ENCODE measurements around the gene TTLL13.

TTLL13 gene

GRCh38 chr15:90217671-90218394, 31.5 kb upstream of the TTLL13 start:
- DNase-seq = no peak

GRCh38 chr15:90219421-90220141, 29.8 kb upstream of the TTLL13 start:
- peak; percentile 71 to 72 for DNase-seq

GRCh38 chr15:90221246-90221900, 28.0 kb upstream of the TTLL13 start:
- DNase-seq = peak in 1 of 2 donors; percentile 44

- no peak for DNase-seq
Observed at GRCh38 chr15:90222547-90222946, 26.8 kb upstream of the TTLL13 start.

- DNase-seq = no peak
Observed at GRCh38 chr15:90223441-90224165, 25.8 kb upstream of the TTLL13 start.

- no peak for DNase-seq
Observed at GRCh38 chr15:90225047-90225446, 24.3 kb upstream of the TTLL13 start.

GRCh38 chr15:90225504-90226234, 23.7 kb upstream of the TTLL13 start:
- DNase-seq = no peak

GRCh38 chr15:90227336-90227735, 22.0 kb upstream of the TTLL13 start:
- DNase-seq = no peak

GRCh38 chr15:90227816-90228772, 21.3 kb upstream of the TTLL13 start:
- DNase-seq = no peak

GRCh38 chr15:90228960-90229359, 20.4 kb upstream of the TTLL13 start:
- no peak for DNase-seq

GRCh38 chr15:90230071-90230494, 19.3 kb upstream of the TTLL13 start:
- DNase-seq = no peak

- no peak for DNase-seq
Observed at GRCh38 chr15:90230610-90231009, 18.7 kb upstream of the TTLL13 start.

GRCh38 chr15:90231028-90232017, 18.0 kb upstream of the TTLL13 start:
- DNase-seq = peak; percentile 66

GRCh38 chr15:90232196-90232595, 17.2 kb upstream of the TTLL13 start:
- no peak for DNase-seq

GRCh38 chr15:90232941-90233386, 16.4 kb upstream of the TTLL13 start:
- DNase-seq = no peak

GRCh38 chr15:90233387-90234095, 15.8 kb upstream of the TTLL13 start, which contains the start of gene CIB1:
Gene CIB1, minus strand, starts transcription at chr15:90233941. Its CDS starts 56 bp downstream, at chr15:90233885.
- DNase-seq = peak; percentile 97 to 98

- DNase-seq = no peak
Observed at GRCh38 chr15:90234096-90234988, 15.0 kb upstream of the TTLL13 start, which contains the start of gene GDPGP1. Gene GDPGP1, plus strand, starts transcription at chr15:90234209. Its CDS starts 6,700 bp downstream, at chr15:90240909.

- no peak for DNase-seq
Observed at GRCh38 chr15:90239371-90239770, 10.0 kb upstream of the TTLL13 start.
